A549 (cell line): ENCODE measurements around the gene LDLRAD1. TPM values are rescaled to one million over a fixed set of nuclear protein-coding genes. Genes with fewer than 3 reads are reported as not detected.
"Not testable (repeated sequence)": the region's sequence is repeated elsewhere in the genome, so short reads cannot be mapped to it uniquely, and the experiment has no call there.

Source experiments
- ATAC-seq, 2 experiments: fragments of 200-7000 bp in 1 of 2; fragments of >200 bp in 1 of 2; cut with Nextera tagmentation in 1 of 2; cut with Tn5 transposase in 1 of 2; 3 replicates each; pipeline versions ENCODE4 v1.8.0 to v1.9.1; 2018 to 2020; ENCODE audit warnings: mild to moderate bottlenecking in 1 of 2, moderate library complexity in 1 of 2
- CTCF ChIA-PET: fragments of 300-600 bp; sonication (Branson Sonifier 250); formaldehyde crosslinking; extraction: SDS; loops from one replicate; lab custom pipeline; 2021; ENCODE audit warnings: antibody characterized with exemption, inconsistent platforms; lab: Yijun Ruan, JAX
- POLR2A ChIA-PET: fragments of 350-600 bp; formaldehyde crosslinking; extraction: SDS; loops from one replicate; lab custom pipeline; 2021; ENCODE audit warnings: antibody characterized with exemption, inconsistent platforms; lab: Yijun Ruan, JAX
- DNase-seq, 2 experiments: peaks; one replicate each; pipeline versions ENCODE4 v3.0.0 to v3.0.0-alpha.2; 2011 to 2016; ENCODE audit warnings: low read depth in 1 of 2, low spot score in 1 of 2
- FAIRE-seq: peaks from 2 replicates; lab custom pipeline; 2011; peaks lifted over from hg19 to GRCh38; lab: Jason Lieb, UNC
- H3K27ac ChIP-seq, 2 experiments: fragments of >200 bp; sonication (Bioruptor Twin); formaldehyde crosslinking; 3 replicates each; pipeline ENCODE4 v1.5.1; 2016 to 2017
- H3K4me1 ChIP-seq: fragments of >200 bp; sonication (Bioruptor Twin); formaldehyde crosslinking; 3 replicates; pipeline ENCODE4 v1.6.1; 2016
- H3K4me2 ChIP-seq: fragments of >200 bp; sonication (Bioruptor Twin); formaldehyde crosslinking; 3 replicates; pipeline ENCODE4 v1.6.1; 2016
- H3K4me3 ChIP-seq: fragments of >200 bp; sonication (Bioruptor Twin); formaldehyde crosslinking; 3 replicates; pipeline ENCODE4 v1.5.1; 2016
- H3K9me3 ChIP-seq: fragments of >200 bp; sonication (Bioruptor Twin); formaldehyde crosslinking; 3 replicates; pipeline ENCODE4 v1.6.1; 2016
- CHD2 ChIP-seq: fragments of 150-350 bp; IDR thresholded peaks from 2 replicates; pipeline ENCODE4 v1.6.1; 2014; ENCODE audit warnings: low read length; ENCODE audit not compliant: partially characterized antibody
- CHD4 ChIP-seq: fragments of 200-600 bp; sonication (generic); IDR thresholded peaks from 2 replicates; pipeline ENCODE4 v1.6.1; 2016; ENCODE audit warnings: antibody characterized with exemption, mild to moderate bottlenecking, borderline replicate concordance
- E2F6 ChIP-seq: IDR thresholded peaks from 2 replicates; pipeline ENCODE4 v1.6.1; 2012; ENCODE audit warnings: low read depth, borderline replicate concordance
- EHMT2 ChIP-seq: fragments of 200-600 bp; sonication (generic); IDR thresholded peaks from 2 replicates; pipeline ENCODE4 v1.6.1; 2016; ENCODE audit warnings: antibody characterized with exemption, low read depth, mild to moderate bottlenecking, moderate library complexity
- ELK1 ChIP-seq: fragments of 150-350 bp; IDR thresholded peaks from 2 replicates; pipeline ENCODE4 v1.6.1; 2014; ENCODE audit warnings: low read depth, mild to moderate bottlenecking, low read length
- EP300 ChIP-seq, 2 experiments: fragments of >200 bp; sonication (Bioruptor Twin); formaldehyde crosslinking; IDR thresholded peaks; 2 replicates in 1 of 2; 3 replicates in 1 of 2; pipeline ENCODE4 v1.6.1; 2016 to 2017
- FOSB ChIP-seq: fragments of 250-450 bp; sonication (Bioruptor Pico); IDR thresholded peaks from 2 replicates; pipeline ENCODE4 v1.5.0; 2020; ENCODE audit warnings: mild to moderate bottlenecking, moderate library complexity
- FOSL2 ChIP-seq, 2 experiments: fragments of 450-650 bp in 1 of 2; fragments of >200 bp in 1 of 2; sonication (Bioruptor Twin) in 1 of 2; formaldehyde crosslinking; IDR thresholded peaks; 2 replicates each; pipeline versions ENCODE4 v1.5.0 to v1.6.1; 2016 to 2020; ENCODE audit warnings: mild to moderate bottlenecking in 1 of 2, moderate library complexity in 1 of 2
- HDAC2 ChIP-seq: fragments of 200-600 bp; sonication (generic); IDR thresholded peaks from 2 replicates; pipeline ENCODE4 v1.6.1; 2016
- HES2 ChIP-seq: fragments of >200 bp; sonication (Bioruptor Twin); formaldehyde crosslinking; IDR thresholded peaks from 2 replicates; pipeline ENCODE4 v1.6.1; 2016
- HOXA7 ChIP-seq: fragments of 250-450 bp; sonication (Bioruptor Pico); IDR thresholded peaks from 2 replicates; pipeline ENCODE4 v1.5.0; 2020; ENCODE audit warnings: mild to moderate bottlenecking, moderate library complexity
- MAX ChIP-seq: IDR thresholded peaks from 2 replicates; pipeline ENCODE4 v1.6.1; 2012
- NPAS2 ChIP-seq: fragments of 250-450 bp; sonication (Bioruptor Pico); IDR thresholded peaks from 2 replicates; pipeline ENCODE4 v1.8.0; 2022; ENCODE audit warnings: mild to moderate bottlenecking, moderate library complexity, borderline replicate concordance
- NR3C1 ChIP-seq: fragments of >200 bp; sonication (Bioruptor Twin); formaldehyde crosslinking; IDR thresholded peaks from 3 replicates; pipeline ENCODE4 v1.6.1; 2017
- POLR2A ChIP-seq: IDR thresholded peaks from 2 replicates; pipeline ENCODE4 v1.6.1; 2012; ENCODE audit warnings: mild to moderate bottlenecking, low read length
- TFCP2L1 ChIP-seq: fragments of 250-450 bp; sonication (Bioruptor Pico); IDR thresholded peaks from 2 replicates; pipeline ENCODE4 v1.5.0; 2021; ENCODE audit warnings: mild to moderate bottlenecking
- ZC3H11A ChIP-seq: fragments of 450-650 bp; IDR thresholded peaks from 2 replicates; pipeline ENCODE4 v1.6.1; 2014; ENCODE audit warnings: antibody characterized with exemption, mild to moderate bottlenecking
- WGBS: methylation state at CpG from one replicate; pipeline ENCODE4 v1.1.6; 2017; ENCODE audit errors: missing lambda C conversion rate; 5-methylcytosine and 5-hydroxymethylcytosine counted together
- polyA plus RNA-seq, 4 experiments: library from polyadenylated mRNA; depleted of rRNA in 3 of 4; stranded (reverse); fragments of >200 nt; fragmentation: RNase III in 1 of 4; extraction: RNeasy Plus Mini Kit Qiagen cat#74134 plus additional on column Dnase treatment in 1 of 4; gene quantifications; 2 replicates in 3 of 4; 3 replicates in 1 of 4; pipeline ENCODE4 v1.2.3, GENCODE V29; 2011 to 2017

Gene LDLRAD1
- polyA plus RNA-seq, 2 of the 4 experiments (the other 2 are of a cell fraction) = 0.06 TPM; not detected in 1

GRCh38 chr1:54007613-54008012, 10.4 kb downstream of the LDLRAD1 start:
- Histone ChIP-seq H3K4me3 (no peak overlapping the region), H3K9me3 (no peaks in the 10 kb centered on the region), H3K4me2 (no peak overlapping the region), H3K4me1 (no peaks in the 10 kb centered on the region), H3K27ac (no peak overlapping the region)
- ATAC-seq (no peak), DNase-seq (no peak), FAIRE-seq (no peak)
- ChIA-PET POLR2A (no interaction called here), CTCF (interaction anchor here (0.9 kb wide), 1 partner anchor 19 kb away, joined by 3 read pairs; no protein-coding TSS in a partner anchor)
- no peak for TF ChIP-seq HES2
- no peak for TF ChIP-seq POLR2A
- TF ChIP-seq ELK1 = no peak
- TF ChIP-seq E2F6 = no peak
- WGBS = 52% methylated on average over 4 of the region's 4 CpGs

GRCh38 chr1:54006508-54006907, 11.5 kb downstream of the LDLRAD1 start:
- no peak for DNase-seq
- ChIA-PET POLR2A (no interaction called here), CTCF (interaction anchor here (1.1 to 1.3 kb wide), 2 partner anchors 14 to 115 kb away, joined by 3 to 4 read pairs; no protein-coding TSS in a partner anchor)
- TF ChIP-seq FOSL2 (IDR thresholded peaks at IDR 0.05) (no peak), FOSL2 (CRISPR knock-in tag; IDR thresholded peaks at IDR 0.05) (no peak), EHMT2 (no peak), FOSB (no peak), TFCP2L1 (CRISPR knock-in tag) (no peak), NPAS2 (CRISPR knock-in tag) (no peak), CHD2 (no peak), POLR2A (no peak), CHD4 (no peak), HOXA7 (CRISPR knock-in tag) (no peak), HDAC2 (no peak), MAX (no peak)
- H3K4me1 ChIP-seq = no peaks in the 10 kb centered on the region
- ATAC-seq = no peak
- H3K9me3 ChIP-seq = no peaks in the 10 kb centered on the region
- 42% methylated on average over 4 of the region's 4 CpGs for WGBS
- H3K4me2 ChIP-seq = no peak overlapping the region
- no peak overlapping the region for H3K4me3 ChIP-seq
- no peak overlapping the region for H3K27ac ChIP-seq
- FAIRE-seq = no peak

- ATAC-seq (no peak), DNase-seq (no peak), FAIRE-seq (no peak)
- Histone ChIP-seq H3K27ac (no peak overlapping the region), H3K4me1 (no peaks in the 10 kb centered on the region), H3K4me2 (no peak overlapping the region), H3K9me3 (no peaks in the 10 kb centered on the region), H3K4me3 (no peak overlapping the region)
- ChIA-PET POLR2A (no interaction called here), CTCF (interaction anchor here (0.6 to 1.2 kb wide), 2 partner anchors 12 to 375 kb away, joined by 4 read pairs; no protein-coding TSS in a partner anchor)
- 71% methylated on average over 1 of the region's 27 CpGs for WGBS
- no peak for TF ChIP-seq NR3C1
- TF ChIP-seq ZC3H11A = no peak
- TF ChIP-seq EP300 (IDR thresholded peaks at IDR 0.05) = no peak
Measured at GRCh38 chr1:54004481-54005049, 13.4 kb downstream of the LDLRAD1 start.

GRCh38 chr1:54003750-54004480, 14.1 kb downstream of the LDLRAD1 start:
- DNase-seq, H3K4me1 ChIP-seq, H3K9me3 ChIP-seq, H3K27ac ChIP-seq, H3K4me3 ChIP-seq, H3K4me2 ChIP-seq, ATAC-seq, FAIRE-seq, POLR2A ChIA-PET: not testable (repeated sequence)
- 90% methylated on average over 6 of the region's 19 CpGs for WGBS
- CTCF ChIA-PET = interaction anchor here (1.6 kb wide), 1 partner anchor 45 kb away, joined by 3 read pairs; no protein-coding TSS in a partner anchor
